SK-N-SH treated with all-trans-retinoic acid at 6 μM for 48 hours (cell line): Measurements from ENCODE around the gene ALK.

Source experiments
- SNAI2 ChIP-seq: fragments of 250-450 bp; sonication (Bioruptor Pico); IDR thresholded peaks from 2 replicates; pipeline ENCODE4 v1.5.0; 2020; ENCODE audit warnings: mild to moderate bottlenecking, moderate library complexity
- ZFP3 ChIP-seq: fragments of 250-450 bp; sonication (Bioruptor Pico); IDR thresholded peaks from 2 replicates; pipeline ENCODE4 v1.5.0; 2020; ENCODE audit warnings: mild to moderate bottlenecking, moderate library complexity
- ZNF70 ChIP-seq: fragments of 450-650 bp; formaldehyde crosslinking; IDR thresholded peaks from 2 replicates; pipeline ENCODE4 v1.5.0; 2020; ENCODE audit warnings: mild to moderate bottlenecking, moderate library complexity

GRCh38 chr2:29563697-29564096 lies 357.7 kb downstream of the ALK start:
- TF ChIP-seq ZFP3 (CRISPR knock-in tag) (no peak), SNAI2 (CRISPR knock-in tag) (no peak), ZNF70 (CRISPR knock-in tag) (no peak)
